Head of caudate nucleus (tissue), 42 donors: ENCODE data around the gene ZNF385D.
"Not testable (repeated sequence)": the region's sequence is repeated elsewhere in the genome, so short reads cannot be mapped to it uniquely, and the experiment has no call there.

ENCODE experiments used
- DNase-seq, 42 donors: peaks; one replicate each; pipeline versions ENCODE4 v3.0.0 to v3.0.0-alpha.2; 2020 to 2021; ENCODE audit warnings: mixed read lengths in 7 of 42
- intact Hi-C: fragments of 100-400 bp; cut with DNase I; formaldehyde crosslinking; loops from one replicate; pipeline ENCODE4 v1.15.0; 2022

Gene ZNF385D

GRCh38 chr3:21486024-21486935 is 264.7 kb downstream of the ZNF385D start:
- intact Hi-C loops: not testable (repeated sequence)

GRCh38 chr3:21484828-21485144 is 266.2 kb downstream of the ZNF385D start:
- intact Hi-C loops: no loop called here
- no peak for DNase-seq

More at GRCh38 chr3:21486024-21486935, 264.7 kb downstream of the ZNF385D start:
- not testable (repeated sequence) for DNase-seq

- peak in 41 of 42 donors; percentile 5 to 77 (median 50) for DNase-seq
- intact Hi-C loops: no loop called here
These were observed 266.8 kb downstream of the ZNF385D start for GRCh38 chr3:21484057-21484827.

GRCh38 chr3:21481991-21482390 is 269.0 kb downstream of the ZNF385D start:
- no peak for DNase-seq
- intact Hi-C loops: no loop called here

- intact Hi-C loops: no loop called here
- no peak for DNase-seq
These were observed 273.3 kb downstream of the ZNF385D start for GRCh38 chr3:21477541-21478288.

- intact Hi-C loops: no loop called here
- DNase-seq: no peak
These were observed 284.5 kb downstream of the ZNF385D start for GRCh38 chr3:21466476-21466875.

- intact Hi-C loops: no loop called here
- no peak for DNase-seq
These were observed 286.3 kb downstream of the ZNF385D start for GRCh38 chr3:21464746-21465145.

GRCh38 chr3:21463319-21463718 is 287.7 kb downstream of the ZNF385D start:
- intact Hi-C loops: no loop called here
- no peak for DNase-seq

- intact Hi-C loops: no loop called here
- DNase-seq: no peak
These were observed 288.9 kb downstream of the ZNF385D start for GRCh38 chr3:21462141-21462540.

GRCh38 chr3:21457084-21457483 is 293.9 kb downstream of the ZNF385D start:
- intact Hi-C loops: no loop called here
- no peak for DNase-seq

- DNase-seq: no peak
- intact Hi-C loops: no loop called here
These were observed 301.3 kb downstream of the ZNF385D start for GRCh38 chr3:21449738-21450137.

- no peak for DNase-seq
- intact Hi-C loops: no loop called here
These were observed 303.4 kb downstream of the ZNF385D start for GRCh38 chr3:21447476-21448151.

GRCh38 chr3:21446945-21447475 is 304.0 kb downstream of the ZNF385D start:
- intact Hi-C loops: no loop called here
- no peak for DNase-seq

- no peak for DNase-seq
- intact Hi-C loops: no loop called here
These were observed 305.0 kb downstream of the ZNF385D start for GRCh38 chr3:21446027-21446426.

GRCh38 chr3:21441821-21442220 is 309.2 kb downstream of the ZNF385D start:
- no peak for DNase-seq
- intact Hi-C loops: no loop called here

GRCh38 chr3:21436835-21437234 is 314.2 kb downstream of the ZNF385D start:
- DNase-seq: peak in 8 of 42 donors; percentile 7 to 40 (median 20)
- intact Hi-C loops: no loop called here

- intact Hi-C loops: no loop called here
- no peak for DNase-seq
These were observed 315.1 kb downstream of the ZNF385D start for GRCh38 chr3:21435871-21436270.

- intact Hi-C loops: no loop called here
- no peak for DNase-seq
These were observed 316.7 kb downstream of the ZNF385D start for GRCh38 chr3:21434310-21434709.

GRCh38 chr3:21433751-21434150 is 317.3 kb downstream of the ZNF385D start:
- intact Hi-C loops: no loop called here
- DNase-seq: no peak
